ENCODE results near the gene ATP5MK.

- TF ChIP-seq RAD21 (IDR thresholded peaks at IDR 0.05; ENCODE audit: low read depth) = no peak
- peak in 2 of 3 experiments; percentile 15 to 49; a peak in 2 of 6 replicates for TF ChIP-seq CTCF (IDR thresholded peaks at IDR 0.05 in 2 of 3, conservative IDR thresholded peaks at IDR 0.05 in 1 of 3; ENCODE audit: borderline replicate concordance in 1 of 3, insufficient read depth in 1 of 3, low read depth in 2 of 3, low read length in 2 of 3)
- no peak for TF ChIP-seq EZH2phosphoT487 (IDR thresholded peaks at IDR 0.05; ENCODE audit: borderline replicate concordance)
- no peak for TF ChIP-seq REST (IDR thresholded peaks at IDR 0.05; ENCODE audit: low read depth)
- no peak for TF ChIP-seq POLR2A (IDR thresholded peaks at IDR 0.05; ENCODE audit: borderline replicate concordance, extremely low read depth, insufficient read depth, insufficient read length)
- no peak for TF ChIP-seq EZH2 (IDR thresholded peaks at IDR 0.05)
- TF ChIP-seq SRF (IDR thresholded peaks at IDR 0.05; ENCODE audit: low read depth) = no peak
- no peak for TF ChIP-seq YY1 (IDR thresholded peaks at IDR 0.05; ENCODE audit: extremely low read depth, insufficient replicate concordance, low read depth, low read length)
- TF ChIP-seq ATF3 (IDR thresholded peaks at IDR 0.05) = no peak
- TF ChIP-seq ELF1 (IDR thresholded peaks at IDR 0.05; ENCODE audit: borderline replicate concordance, low read depth) = no peak
- TF ChIP-seq ZNF274 (IDR thresholded peaks at IDR 0.05; ENCODE audit: low read depth, low read length) = no peak
- no peak for TF ChIP-seq MAX (IDR thresholded peaks at IDR 0.05)
These were observed 43.0 kb downstream of the ATP5MK start for GRCh38 chr10:103353281-103353680.

All from HCT116 (cell line).